GM10266 (cell line): ENCODE data around the gene TRAIP.
"Not testable (repeated sequence)": the region's sequence is repeated elsewhere in the genome, so short reads cannot be mapped to it uniquely, and the experiment has no call there.

Source experiments
- DNase-seq: peaks from one replicate; pipeline ENCODE4 v3.0.0; 2012; ENCODE audit errors: extremely low spot score
- CTCF ChIP-seq: IDR thresholded peaks from 2 replicates; pipeline ENCODE4 v1.5.1; 2012; ENCODE audit warnings: mild to moderate bottlenecking, low read depth; ENCODE audit not compliant: control insufficient read depth, insufficient read depth; ENCODE audit errors: missing control alignments

TRAIP gene

GRCh38 chr3:49856181-49857005, at the start of gene TRAIP:
TRAIP (minus strand) TSS chr3:49856564; CDS start chr3:49856453, 111 bp downstream.
- no peak for TF ChIP-seq CTCF
- peak; percentile 98 for DNase-seq

GRCh38 chr3:49904448-49904847, 48.1 kb upstream of the TRAIP start:
- DNase-seq, result not testable (repeated sequence)

- no peak for TF ChIP-seq CTCF
- peak; percentile 84 for DNase-seq
These were observed 47.4 kb upstream of the TRAIP start, which contains the start of gene MST1R for GRCh38 chr3:49903451-49904424. MST1R (minus strand) TSS chr3:49903873; CDS start chr3:49903609, 264 bp downstream.

- TF ChIP-seq CTCF, result no peak
- DNase-seq, result no peak
These were observed 46.4 kb upstream of the TRAIP start for GRCh38 chr3:49902511-49903345.

- TF ChIP-seq CTCF, result no peak
- peak; percentile 70 for DNase-seq
These were observed 45.3 kb upstream of the TRAIP start for GRCh38 chr3:49901366-49902339.

GRCh38 chr3:49900491-49901153, 44.3 kb upstream of the TRAIP start:
- no peak for DNase-seq

More at GRCh38 chr3:49900491-49901153, 44.3 kb upstream of the TRAIP start:
- no peak for TF ChIP-seq CTCF
